Stimulated activated CD8-positive, alpha-beta memory T cell treated with anti-CD3 and anti-CD28 coated beads, Interleukin-7, amount 100 ng/mL, for 1 hour (primary cell): ENCODE data around the gene KRT8.
A peak's percentile ranks its signal among the peaks of the same experiment; 100 is the strongest.
"Not testable (repeated sequence)": the region's sequence is repeated elsewhere in the genome, so short reads cannot be mapped to it uniquely, and the experiment has no call there.

Source experiments
- DNase-seq, 2 donors: peaks; one replicate each; pipeline ENCODE4 v3.0.0-alpha.2; 2020; ENCODE audit warnings: low read depth in 2 of 2

KRT8 gene

GRCh38 chr12:52901715-52902541 is 2.9 kb downstream of the KRT8 start:
- no peak for DNase-seq

DNA sequence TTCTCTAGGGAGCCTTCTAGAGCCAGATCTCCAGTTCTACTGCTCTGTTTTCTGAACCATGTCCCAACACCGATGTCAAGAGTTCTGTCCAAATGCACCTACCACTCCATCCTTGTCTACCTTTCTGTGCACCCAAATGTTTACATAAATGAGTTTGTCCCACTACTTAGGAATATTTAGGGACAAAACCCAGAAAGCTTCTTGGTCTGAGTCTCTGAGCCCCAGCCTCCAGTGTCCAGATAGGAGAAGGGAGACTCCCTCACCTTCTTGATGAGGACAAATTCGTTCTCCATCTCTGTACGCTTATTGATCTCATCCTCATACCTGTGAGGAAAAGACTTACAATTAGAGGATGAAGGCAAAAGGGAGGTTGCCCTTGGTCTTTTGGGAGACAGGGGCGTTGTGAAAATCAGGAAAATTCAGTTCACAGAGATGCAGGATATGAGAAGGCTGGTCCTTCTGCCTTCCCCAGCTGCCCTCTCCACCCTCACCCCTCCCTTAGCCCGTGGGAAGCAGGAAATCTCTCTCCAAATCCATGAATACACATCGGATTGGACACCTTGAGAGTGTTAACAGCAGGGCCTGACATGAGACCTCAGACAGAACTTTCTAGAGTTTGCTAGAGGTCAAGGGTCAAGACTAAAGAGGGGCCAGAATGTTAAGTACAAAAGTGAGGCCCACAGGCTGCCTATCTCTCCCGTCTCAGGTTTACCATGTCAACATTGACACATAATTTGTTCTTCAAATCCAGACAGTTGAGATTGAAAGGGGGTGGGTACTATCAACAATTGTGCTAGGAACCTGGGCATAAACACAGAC is 3.8 kb downstream of the KRT8 start:
- no peak for DNase-seq

GRCh38 chr12:52900166-52900895 is 4.5 kb downstream of the KRT8 start:
- no peak for DNase-seq

DNA sequence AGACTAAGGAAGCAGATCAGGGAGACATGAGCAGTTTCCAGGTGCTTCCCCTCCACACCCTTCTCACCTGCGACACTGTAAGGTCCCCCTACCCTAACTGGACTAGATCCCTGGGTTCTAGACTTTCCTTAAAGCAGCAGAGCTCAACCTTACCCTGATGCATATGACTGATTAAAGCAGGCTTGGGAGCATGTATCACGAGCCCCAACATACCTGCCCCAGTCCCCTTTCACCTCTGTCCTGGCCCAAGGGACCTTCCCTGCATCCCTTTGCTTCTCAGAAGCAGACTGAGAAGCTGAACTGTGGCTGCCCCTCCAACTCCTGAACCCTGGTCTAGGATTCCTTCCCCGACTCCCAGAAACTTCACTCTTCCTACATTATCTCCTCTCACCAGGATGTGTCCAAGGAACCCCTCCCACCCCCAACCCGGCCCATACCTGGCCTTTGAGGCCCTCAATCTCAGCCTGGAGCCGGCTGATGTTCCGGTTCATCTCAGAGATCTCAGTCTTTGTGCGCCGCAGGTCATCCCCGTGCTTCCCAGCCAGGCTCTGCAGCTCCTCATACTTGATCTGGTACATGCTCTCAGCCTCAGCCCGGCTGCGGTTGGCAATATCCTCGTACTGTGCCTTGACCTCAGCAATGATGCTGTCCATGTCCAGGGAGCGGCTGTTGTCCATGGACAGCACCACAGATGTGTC is 5.4 kb downstream of the KRT8 start:
- no peak for DNase-seq

DNA sequence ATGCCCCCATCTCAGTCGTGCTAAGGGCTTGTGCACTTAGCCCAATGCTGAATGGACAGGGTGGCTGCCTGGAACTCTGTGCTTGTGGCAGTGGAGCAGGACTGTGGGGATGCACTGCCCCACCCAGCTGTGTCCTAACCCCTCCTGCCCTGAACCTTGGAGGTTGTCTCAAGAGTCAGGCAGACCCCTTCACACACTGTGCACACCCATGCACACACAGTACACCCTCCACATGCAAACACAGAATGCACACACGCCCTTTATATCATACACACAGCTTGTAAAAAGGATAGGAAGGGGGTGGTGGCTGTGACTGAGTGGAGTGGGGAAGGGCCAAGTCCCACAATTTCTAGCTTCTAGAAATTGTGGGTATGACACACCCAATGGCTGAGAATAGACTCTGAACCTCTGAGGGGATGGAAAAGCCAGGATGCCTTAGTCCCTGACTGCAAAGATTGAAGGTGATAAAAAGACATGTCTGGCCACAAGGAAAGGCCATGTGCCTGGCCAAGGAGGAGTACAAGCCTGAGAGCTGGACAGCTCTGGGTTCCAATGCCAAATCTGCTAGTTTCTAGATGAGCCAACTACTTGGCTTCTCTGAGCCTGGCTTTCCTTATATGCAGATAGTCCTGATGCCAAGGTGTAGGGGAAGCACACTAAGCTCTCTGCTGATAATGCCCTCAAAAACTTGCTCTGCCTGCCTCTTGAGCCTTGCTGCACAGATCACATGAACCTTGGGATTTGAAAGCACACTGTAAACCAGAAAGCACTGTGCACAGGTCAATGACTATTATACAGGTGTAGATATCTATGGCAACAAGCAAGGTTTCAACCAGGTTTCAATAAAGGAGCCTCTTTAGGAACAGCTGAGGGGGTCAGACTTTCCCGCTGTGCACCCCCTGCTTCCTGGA is 8.4 kb downstream of the KRT8 start:
- no peak for DNase-seq

- no peak for DNase-seq
These were observed 9.1 kb downstream of the KRT8 start for GRCh38 chr12:52895726-52896189.

GRCh38 chr12:52892974-52893373 is 11.9 kb downstream of the KRT8 start:
- no peak for DNase-seq

GRCh38 chr12:52892207-52892852 is 12.5 kb downstream of the KRT8 start:
- no peak for DNase-seq

DNA sequence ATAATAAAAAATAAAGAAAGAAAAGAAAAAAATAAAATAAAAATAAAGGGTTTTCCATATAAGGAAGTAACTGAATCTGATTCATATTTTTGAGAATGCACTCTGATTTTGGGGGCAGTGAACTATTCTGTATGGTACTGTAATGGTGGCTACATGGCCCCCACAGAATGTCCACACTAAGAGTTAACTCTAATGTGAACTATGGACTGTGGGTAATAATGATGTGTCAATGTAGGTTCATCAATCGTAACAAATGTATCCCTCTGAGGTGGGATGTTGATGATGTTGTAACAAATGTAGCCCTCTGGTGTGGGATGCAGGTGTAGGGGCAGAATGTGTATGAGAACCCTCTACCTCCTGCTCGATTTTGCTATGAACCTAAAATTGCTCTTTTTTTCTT is 13.8 kb downstream of the KRT8 start:
- DNase-seq: no peak

DNA sequence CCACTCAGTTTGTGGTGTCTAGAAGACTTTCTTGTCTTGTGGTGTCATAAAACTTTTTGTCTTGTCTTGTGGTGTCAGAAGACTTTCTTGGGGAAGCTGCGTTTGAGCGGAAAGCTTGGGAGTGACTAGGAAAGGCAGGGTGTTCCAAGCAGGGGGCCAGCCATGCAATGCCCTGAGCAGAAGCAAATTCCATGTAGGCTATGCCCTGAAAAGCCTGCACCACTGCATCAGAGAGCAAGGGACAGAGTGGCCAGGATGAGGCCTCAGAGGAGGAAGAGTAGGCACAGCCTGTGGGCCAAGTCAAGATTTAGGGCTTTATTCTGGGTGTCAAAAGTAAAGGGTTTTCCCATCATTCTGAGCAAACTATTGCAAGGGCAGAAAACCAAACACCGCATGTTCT is 14.5 kb downstream of the KRT8 start:
- DNase-seq: no peak

GRCh38 chr12:52884526-52885293 is 20.2 kb downstream of the KRT8 start:
- peak; percentile 63 to 70 for DNase-seq

DNA sequence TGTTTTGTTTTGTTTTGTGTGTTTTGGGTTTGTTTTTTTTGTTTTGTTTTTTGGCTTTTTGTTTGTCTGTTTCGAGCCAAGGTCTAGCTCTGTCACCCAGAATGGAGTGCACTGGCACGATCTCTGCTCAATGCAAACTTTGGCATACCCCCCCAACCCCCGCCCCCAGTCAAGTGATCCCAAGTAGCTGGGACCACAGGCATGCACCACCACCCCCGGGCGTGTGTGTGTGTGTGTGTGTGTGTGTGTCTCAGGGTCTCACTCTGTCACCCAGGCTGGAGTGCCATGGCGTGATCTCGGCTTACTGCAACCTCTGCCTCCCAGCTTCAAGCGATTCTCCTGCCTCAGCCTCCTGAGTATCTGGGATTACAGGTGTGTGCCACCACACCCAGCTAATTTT is 24.4 kb downstream of the KRT8 start:
- not testable (repeated sequence) for DNase-seq

- peak; percentile 45 to 46 for DNase-seq
These were observed 25.2 kb downstream of the KRT8 start for GRCh38 chr12:52879394-52880351.

- DNase-seq: no peak
These were observed 26.1 kb downstream of the KRT8 start for GRCh38 chr12:52878507-52879393.

GRCh38 chr12:52877242-52877641 is 27.6 kb downstream of the KRT8 start:
- no peak for DNase-seq

DNA sequence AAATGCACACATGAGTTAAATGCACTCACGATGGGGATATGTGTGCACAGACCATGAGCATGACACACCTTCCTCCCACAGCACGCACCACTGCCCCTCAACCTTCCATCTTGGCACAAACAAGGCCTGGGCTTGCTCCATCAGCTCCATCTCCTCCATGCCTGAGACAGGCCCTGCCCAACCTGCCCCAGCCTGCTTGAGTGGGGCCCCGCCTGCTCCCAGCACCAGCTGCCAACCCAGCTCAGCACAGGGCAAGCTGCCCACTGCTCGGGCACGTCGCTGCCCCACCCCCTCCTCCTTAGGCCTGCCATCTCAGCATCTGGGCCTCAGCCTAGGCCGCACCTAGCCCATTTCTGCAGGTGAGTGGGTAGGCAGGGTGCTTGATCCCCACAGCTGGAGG is 28.5 kb downstream of the KRT8 start:
- no peak for DNase-seq
